Caki2 (cell line): ENCODE results near the gene MRFAP1L1. TPM values are rescaled to one million over a fixed set of nuclear protein-coding genes. Genes with fewer than 3 reads are reported as not detected.

ENCODE experiments used
- DNase-seq: peaks from one replicate; pipeline ENCODE4 v3.0.0-alpha.2; 2015; ENCODE audit warnings: low read depth
- in situ Hi-C: cut with HindIII; loops from 2 replicates; pipeline ENCODE4 v1.10.0; 2016; ENCODE audit warnings: low sequenced_read_pairs, low pct_unique_long_range_greater_than_20kb, mixed read lengths
- total RNA-seq: library from RNA; depleted of rRNA; stranded (reverse); fragments of >200 nt; shearing (Covaris generic); gene quantifications from 2 replicates; pipeline ENCODE4 v1.2.3, GENCODE V29; 2014; ENCODE audit warnings: low replicate concordance

Gene MRFAP1L1
- total RNA-seq, 1 experiment from 2014 or later: 43.6 TPM

GRCh38 chr4:6695660-6696610, 13.7 kb downstream of the MRFAP1L1 start:
- no peak for DNase-seq
- in situ Hi-C loops: no loop called here

- in situ Hi-C loops: no loop called here
- DNase-seq: no peak
Measured at GRCh38 chr4:6694177-6694901, 15.3 kb downstream of the MRFAP1L1 start.

GRCh38 chr4:6693231-6694176, 16.2 kb downstream of the MRFAP1L1 start, which contains the start of gene S100P:
TSS of gene S100P (plus strand) at chr4:6693878. CDS start at chr4:6693933, 55 bp downstream.
- DNase-seq: no peak
- in situ Hi-C loops: no loop called here

GRCh38 chr4:6692806-6693205, 16.9 kb downstream of the MRFAP1L1 start:
- in situ Hi-C loops: no loop called here
- DNase-seq: no peak

GRCh38 chr4:6692379-6692778, 17.3 kb downstream of the MRFAP1L1 start:
- in situ Hi-C loops: no loop called here
- DNase-seq: no peak

- DNase-seq: peak; percentile 35
- in situ Hi-C loops: no loop called here
Measured at GRCh38 chr4:6689506-6689960, 20.1 kb downstream of the MRFAP1L1 start.

- peak; percentile 88 for DNase-seq
- in situ Hi-C loops: no loop called here
Measured at GRCh38 chr4:6688879-6689505, 20.7 kb downstream of the MRFAP1L1 start.

- DNase-seq: no peak
- in situ Hi-C loops: no loop called here
Measured at GRCh38 chr4:6687947-6688878, 21.5 kb downstream of the MRFAP1L1 start.

GRCh38 chr4:6686104-6686787, 23.4 kb downstream of the MRFAP1L1 start:
- in situ Hi-C loops: no loop called here
- DNase-seq: no peak

- in situ Hi-C loops: no loop called here
- no peak for DNase-seq
Measured at GRCh38 chr4:6684656-6685055, 25.0 kb downstream of the MRFAP1L1 start.

- in situ Hi-C loops: no loop called here
Measured at GRCh38 chr4:6682862-6683590, 26.6 kb downstream of the MRFAP1L1 start.

GRCh38 chr4:6681191-6681590, 28.5 kb downstream of the MRFAP1L1 start:
- in situ Hi-C loops: no loop called here
- DNase-seq: no peak

More at GRCh38 chr4:6682862-6683590, 26.6 kb downstream of the MRFAP1L1 start:
- no peak for DNase-seq

- in situ Hi-C loops: no loop called here
- no peak for DNase-seq
Measured at GRCh38 chr4:6680372-6681034, 29.2 kb downstream of the MRFAP1L1 start.

- no peak for DNase-seq
- in situ Hi-C loops: no loop called here
Measured at GRCh38 chr4:6676722-6677558, 32.7 kb downstream of the MRFAP1L1 start.
